ENCODE results near the gene MICALL2.

- TF ChIP-seq, protein P1, sequence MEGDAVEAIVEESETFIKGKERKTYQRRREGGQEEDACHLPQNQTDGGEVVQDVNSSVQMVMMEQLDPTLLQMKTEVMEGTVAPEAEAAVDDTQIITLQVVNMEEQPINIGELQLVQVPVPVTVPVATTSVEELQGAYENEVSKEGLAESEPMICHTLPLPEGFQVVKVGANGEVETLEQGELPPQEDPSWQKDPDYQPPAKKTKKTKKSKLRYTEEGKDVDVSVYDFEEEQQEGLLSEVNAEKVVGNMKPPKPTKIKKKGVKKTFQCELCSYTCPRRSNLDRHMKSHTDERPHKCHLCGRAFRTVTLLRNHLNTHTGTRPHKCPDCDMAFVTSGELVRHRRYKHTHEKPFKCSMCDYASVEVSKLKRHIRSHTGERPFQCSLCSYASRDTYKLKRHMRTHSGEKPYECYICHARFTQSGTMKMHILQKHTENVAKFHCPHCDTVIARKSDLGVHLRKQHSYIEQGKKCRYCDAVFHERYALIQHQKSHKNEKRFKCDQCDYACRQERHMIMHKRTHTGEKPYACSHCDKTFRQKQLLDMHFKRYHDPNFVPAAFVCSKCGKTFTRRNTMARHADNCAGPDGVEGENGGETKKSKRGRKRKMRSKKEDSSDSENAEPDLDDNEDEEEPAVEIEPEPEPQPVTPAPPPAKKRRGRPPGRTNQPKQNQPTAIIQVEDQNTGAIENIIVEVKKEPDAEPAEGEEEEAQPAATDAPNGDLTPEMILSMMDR (IDR thresholded peaks at IDR 0.05), result no peak
- no peak for TF ChIP-seq POLR2AphosphoS5 (IDR thresholded peaks at IDR 0.05)
These were observed 43.8 kb downstream of the MICALL2 start for GRCh38 chr7:1415389-1415990.
